A673 (cell line): ENCODE results near the gene GLCE. TPM values are rescaled to one million over a fixed set of nuclear protein-coding genes. Genes with fewer than 3 reads are reported as not detected.

ENCODE experiments used
- BruUV-seq: library from RNA; stranded (reverse); fragments of 400-500 nt; replicated peaks from 2 replicates; lab custom pipeline; 2021; lab: Mats Ljungman, UMichigan
- CTCF ChIA-PET: fragments of 300-600 bp; sonication (Branson Sonifier 250); formaldehyde crosslinking; loops from one replicate; lab custom pipeline; 2022; ENCODE audit warnings: antibody characterized with exemption; lab: Charles Lee
- POLR2A ChIA-PET: fragments of 300-600 bp; sonication (Branson Sonifier 250); formaldehyde crosslinking; loops from one replicate; lab custom pipeline; 2022; ENCODE audit warnings: antibody characterized with exemption; ENCODE audit not compliant: low non-redundant PET; lab: Charles Lee
- DNase-seq: peaks from one replicate; pipeline ENCODE4 v3.0.0-alpha.2; 2015; ENCODE audit warnings: low spot score
- H3K27ac ChIP-seq: fragments of 200-600 bp; sonication (generic); 2 replicates; pipeline ENCODE4 v1.5.1; 2016; ENCODE audit warnings: mixed run types, low read depth, mild to moderate bottlenecking, mixed read lengths, antibody characterized with exemption, low read length; ENCODE audit not compliant: poor library complexity, severe bottlenecking
- H3K27me3 ChIP-seq: fragments of 200-600 bp; sonication (generic); replicated peaks from 2 replicates; pipeline ENCODE4 v1.6.1; 2017; ENCODE audit warnings: mixed run types, low read depth, mild to moderate bottlenecking, mixed read lengths, antibody characterized with exemption, low read length; ENCODE audit not compliant: insufficient read depth, poor library complexity
- H3K36me3 ChIP-seq: fragments of 200-600 bp; sonication (generic); 2 replicates; pipeline ENCODE4 v1.6.1; 2016; ENCODE audit warnings: mixed run types, mild to moderate bottlenecking, mixed read lengths, antibody characterized with exemption, low read length; ENCODE audit not compliant: insufficient read depth, poor library complexity, severe bottlenecking
- H3K4me1 ChIP-seq: fragments of 200-600 bp; sonication (generic); 2 replicates; pipeline ENCODE4 v1.6.1; 2017; ENCODE audit warnings: mixed run types, mild to moderate bottlenecking, mixed read lengths, antibody characterized with exemption, low read length; ENCODE audit not compliant: insufficient read depth, poor library complexity, severe bottlenecking
- H3K4me3 ChIP-seq: fragments of 200-600 bp; sonication (generic); 2 replicates; pipeline ENCODE4 v1.5.1; 2016; ENCODE audit warnings: low read depth, mixed run types, mild to moderate bottlenecking, mixed read lengths, low read length; ENCODE audit not compliant: poor library complexity, severe bottlenecking
- H3K9me3 ChIP-seq: fragments of 200-600 bp; sonication (generic); 2 replicates; pipeline ENCODE4 v1.6.1; 2016; ENCODE audit warnings: mixed run types, low read depth, mild to moderate bottlenecking, mixed read lengths, antibody characterized with exemption, low read length; ENCODE audit not compliant: poor library complexity, severe bottlenecking
- EZH2 ChIP-seq: fragments of 200-600 bp; sonication (generic); IDR thresholded peaks from 2 replicates; pipeline ENCODE4 v1.6.1; 2017; ENCODE audit warnings: borderline replicate concordance, low read depth, mild to moderate bottlenecking, mixed read lengths, antibody characterized with exemption, low read length; ENCODE audit not compliant: poor library complexity, severe bottlenecking
- intact Hi-C: fragments of 100-400 bp; cut with micrococcal nuclease; formaldehyde crosslinking; loops from one replicate; pipeline ENCODE4 v1.10.0; 2022; ENCODE audit not compliant: unreplicated experiment
- total RNA-seq: library from RNA; stranded (reverse); gene quantifications from 2 replicates; pipeline ENCODE4 v1.2.3, GENCODE V29; 2021
- TF ChIP-seq, protein P1 (sequence below): fragments of 300-800, 200-600 bp; sonication (generic); conservative IDR thresholded peaks from 2 replicates; pipeline ENCODE4 v1.5.1; 2017; ENCODE audit warnings: low read depth, mild to moderate bottlenecking, antibody characterized with exemption, low read length, moderate library complexity, mixed read lengths

GLCE gene
- total RNA-seq, 1 experiment from 2014 or later, result 44.6 TPM

GRCh38 chr15:69149163-69149562 lies 11.3 kb upstream of the GLCE start:
- Histone ChIP-seq H3K36me3 (no peaks in the 10 kb centered on the region), H3K4me1 (peaks cover 9% of the 10 kb centered on the region), H3K4me3 (no peak overlapping the region), H3K27ac (no peak overlapping the region), H3K9me3 (no peaks in the 10 kb centered on the region), H3K27me3 (no peaks in the 10 kb centered on the region)
- BruUV-seq, result no TSS peak
- no peak for DNase-seq
- POLR2A ChIA-PET, result no interaction called here
- TF ChIP-seq, protein P1, sequence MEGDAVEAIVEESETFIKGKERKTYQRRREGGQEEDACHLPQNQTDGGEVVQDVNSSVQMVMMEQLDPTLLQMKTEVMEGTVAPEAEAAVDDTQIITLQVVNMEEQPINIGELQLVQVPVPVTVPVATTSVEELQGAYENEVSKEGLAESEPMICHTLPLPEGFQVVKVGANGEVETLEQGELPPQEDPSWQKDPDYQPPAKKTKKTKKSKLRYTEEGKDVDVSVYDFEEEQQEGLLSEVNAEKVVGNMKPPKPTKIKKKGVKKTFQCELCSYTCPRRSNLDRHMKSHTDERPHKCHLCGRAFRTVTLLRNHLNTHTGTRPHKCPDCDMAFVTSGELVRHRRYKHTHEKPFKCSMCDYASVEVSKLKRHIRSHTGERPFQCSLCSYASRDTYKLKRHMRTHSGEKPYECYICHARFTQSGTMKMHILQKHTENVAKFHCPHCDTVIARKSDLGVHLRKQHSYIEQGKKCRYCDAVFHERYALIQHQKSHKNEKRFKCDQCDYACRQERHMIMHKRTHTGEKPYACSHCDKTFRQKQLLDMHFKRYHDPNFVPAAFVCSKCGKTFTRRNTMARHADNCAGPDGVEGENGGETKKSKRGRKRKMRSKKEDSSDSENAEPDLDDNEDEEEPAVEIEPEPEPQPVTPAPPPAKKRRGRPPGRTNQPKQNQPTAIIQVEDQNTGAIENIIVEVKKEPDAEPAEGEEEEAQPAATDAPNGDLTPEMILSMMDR, result no peak
- intact Hi-C loops, result no loop called here
- CTCF ChIA-PET, result no interaction called here

DNA sequence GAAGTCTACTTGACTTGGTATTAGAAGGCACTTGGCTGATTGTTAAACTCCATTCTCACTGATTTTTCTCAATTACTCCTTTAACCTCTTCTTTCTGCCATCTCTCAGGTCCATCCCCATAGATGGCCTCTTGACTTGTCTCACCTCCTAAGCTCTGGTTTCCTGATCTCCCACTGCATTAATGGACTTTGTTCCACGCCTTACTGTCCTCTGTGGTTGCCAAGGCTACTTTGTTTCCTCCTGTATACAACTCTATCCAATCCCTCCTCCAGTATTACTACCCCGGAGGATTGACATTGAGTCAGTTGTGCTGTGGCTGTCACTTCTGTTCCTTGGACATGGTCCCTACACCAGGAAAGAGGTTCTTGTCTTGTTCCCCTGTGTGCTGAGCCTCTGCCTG lies 10.6 kb upstream of the GLCE start:
- no peak for TF ChIP-seq EZH2
- TF ChIP-seq, protein P1, result no peak
- Histone ChIP-seq H3K36me3 (no peaks in the 10 kb centered on the region), H3K27me3 (no peaks in the 10 kb centered on the region), H3K4me3 (no peak overlapping the region), H3K27ac (no peak overlapping the region), H3K4me1 (peaks cover 9% of the 10 kb centered on the region), H3K9me3 (no peaks in the 10 kb centered on the region)
- intact Hi-C loops, result no loop called here
- DNase-seq, result no peak
- no TSS peak for BruUV-seq
- POLR2A ChIA-PET, result no interaction called here
- CTCF ChIA-PET, result no interaction called here

DNA sequence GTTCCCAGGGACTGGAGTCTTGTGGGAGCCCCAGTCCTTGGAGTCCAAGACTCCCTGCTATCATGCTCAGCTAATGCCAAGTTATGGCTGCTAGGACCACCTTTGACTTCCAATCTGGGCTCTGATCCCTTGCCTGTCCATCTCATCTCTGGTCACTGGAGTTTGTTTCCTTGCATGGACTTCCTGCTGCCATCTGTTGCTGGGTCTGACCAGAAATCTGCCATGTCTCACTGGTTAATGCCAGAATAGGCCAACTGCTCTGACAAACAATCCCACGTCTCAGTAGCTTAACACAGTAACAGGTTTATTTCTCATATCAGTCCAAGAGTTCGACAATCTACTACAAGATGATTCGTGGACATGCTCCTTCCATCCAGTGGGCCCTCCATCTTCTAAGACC lies 10.1 kb upstream of the GLCE start:
- intact Hi-C loops, result no loop called here
- no peak overlapping the region for H3K27ac ChIP-seq
- no TSS peak for BruUV-seq
- peaks cover 9% of the 10 kb centered on the region for H3K4me1 ChIP-seq
- no peak for DNase-seq
- TF ChIP-seq EZH2, result no peak
- TF ChIP-seq, protein P1, result no peak
- CTCF ChIA-PET, result no interaction called here
- no peaks in the 10 kb centered on the region for H3K27me3 ChIP-seq
- H3K36me3 ChIP-seq, result no peaks in the 10 kb centered on the region
- POLR2A ChIA-PET, result no interaction called here
- H3K9me3 ChIP-seq, result no peaks in the 10 kb centered on the region
- no peak overlapping the region for H3K4me3 ChIP-seq
